HG03060 (cell line): ENCODE results near the gene EPHB4.

Source experiments
- ATAC-seq: cut with Tn5 transposase; IDR thresholded peaks from one replicate; pipeline ENCODE4 v1.9.1; 2021; ENCODE audit warnings: low read depth, moderate number of reproducible peaks; ENCODE audit not compliant: unreplicated experiment

Gene EPHB4

GRCh38 chr7:100827330-100828226 is at the start of gene EPHB4:
Gene EPHB4, minus strand, starts transcription at chr7:100827523. Its CDS starts 493 bp downstream, at chr7:100827030.
- ATAC-seq, result no peak

GRCh38 chr7:100875356-100875751 is 48.0 kb upstream of the EPHB4 start:
- ATAC-seq, result no peak

GRCh38 chr7:100874577-100875355 is 47.4 kb upstream of the EPHB4 start, which contains the start of gene SRRT:
Gene SRRT, plus strand, starts transcription at chr7:100875103. Its CDS starts 488 bp downstream, at chr7:100875591.
- ATAC-seq, result peak; percentile 63

- ATAC-seq, result no peak
Observed at GRCh38 chr7:100874300-100874576, 46.9 kb upstream of the EPHB4 start.

- no peak for ATAC-seq
Observed at GRCh38 chr7:100873599-100874299, 46.4 kb upstream of the EPHB4 start.

GRCh38 chr7:100867776-100868485 is 40.6 kb upstream of the EPHB4 start:
- no peak for ATAC-seq

- no peak for ATAC-seq
Observed at GRCh38 chr7:100867040-100867775, 39.9 kb upstream of the EPHB4 start, which contains the start of gene TRIP6. Gene TRIP6, plus strand, starts transcription at chr7:100867387. Its CDS starts 111 bp downstream, at chr7:100867498.

- no peak for ATAC-seq
Observed at GRCh38 chr7:100866729-100867039, 39.4 kb upstream of the EPHB4 start.

- ATAC-seq, result no peak
Observed at GRCh38 chr7:100865938-100866728, 38.8 kb upstream of the EPHB4 start.

- no peak for ATAC-seq
Observed at GRCh38 chr7:100865372-100865911, 38.1 kb upstream of the EPHB4 start.

- no peak for ATAC-seq
Observed at GRCh38 chr7:100864263-100864845, 37.0 kb upstream of the EPHB4 start.

- no peak for ATAC-seq
Observed at GRCh38 chr7:100863406-100863950, 36.2 kb upstream of the EPHB4 start.

- ATAC-seq, result no peak
Observed at GRCh38 chr7:100861616-100861985, 34.3 kb upstream of the EPHB4 start.

GRCh38 chr7:100860702-100861615 is 33.6 kb upstream of the EPHB4 start:
- ATAC-seq, result no peak

GRCh38 chr7:100859856-100860255 is 32.5 kb upstream of the EPHB4 start:
- no peak for ATAC-seq

- ATAC-seq, result no peak
Observed at GRCh38 chr7:100856871-100857282, 29.6 kb upstream of the EPHB4 start.

- no peak for ATAC-seq
Observed at GRCh38 chr7:100855515-100855914, 28.2 kb upstream of the EPHB4 start.
